DMS53 (cell line): ENCODE data around the gene PLA2R1.
"Not testable (repeated sequence)": the region's sequence is repeated elsewhere in the genome, so short reads cannot be mapped to it uniquely, and the experiment has no call there.

ENCODE experiments used
- DNase-seq: peaks from one replicate; lab custom pipeline; 2025; lab: John Stamatoyannopoulos, UW

PLA2R1 gene

GRCh38 chr2:159982842-159983785, 79.3 kb downstream of the PLA2R1 start:
- no peak for DNase-seq

GRCh38 chr2:159982270-159982669, 80.1 kb downstream of the PLA2R1 start:
- DNase-seq, result peak; percentile 17

GRCh38 chr2:159976527-159977160, 85.8 kb downstream of the PLA2R1 start:
- no peak for DNase-seq

GRCh38 chr2:159973325-159973724, 89.1 kb downstream of the PLA2R1 start:
- DNase-seq, result no peak

GRCh38 chr2:159971365-159972152, 90.9 kb downstream of the PLA2R1 start:
- DNase-seq, result no peak

GRCh38 chr2:159970548-159970947, 91.9 kb downstream of the PLA2R1 start:
- DNase-seq, result not testable (repeated sequence)

- peak; percentile 79 for DNase-seq
Measured at GRCh38 chr2:159968279-159968900, 94.0 kb downstream of the PLA2R1 start.

- DNase-seq, result no peak
Measured at GRCh38 chr2:159963700-159964099, 98.7 kb downstream of the PLA2R1 start.

GRCh38 chr2:159962513-159962912, 99.9 kb downstream of the PLA2R1 start:
- not testable (repeated sequence) for DNase-seq

- DNase-seq, result no peak
Measured at GRCh38 chr2:159961451-159961850, 101.0 kb downstream of the PLA2R1 start.

- peak; percentile 33 for DNase-seq
Measured at GRCh38 chr2:159961037-159961436, 101.4 kb downstream of the PLA2R1 start.

GRCh38 chr2:159960414-159960813, 102.0 kb downstream of the PLA2R1 start:
- peak; percentile 60 for DNase-seq

GRCh38 chr2:159959136-159959535, 103.3 kb downstream of the PLA2R1 start:
- DNase-seq, result no peak

- no peak for DNase-seq
Measured at GRCh38 chr2:159953136-159953823, 109.1 kb downstream of the PLA2R1 start.

GRCh38 chr2:159946326-159946999, 116.0 kb downstream of the PLA2R1 start:
- DNase-seq, result no peak

GRCh38 chr2:159944874-159945273, 117.5 kb downstream of the PLA2R1 start:
- no peak for DNase-seq

GRCh38 chr2:159942146-159942545, 120.3 kb downstream of the PLA2R1 start:
- no peak for DNase-seq

- DNase-seq, result no peak
Measured at GRCh38 chr2:159941729-159942128, 120.7 kb downstream of the PLA2R1 start.

- peak; percentile 51 for DNase-seq
Measured at GRCh38 chr2:159939946-159940345, 122.5 kb downstream of the PLA2R1 start.

GRCh38 chr2:159938395-159938794, 124.0 kb downstream of the PLA2R1 start:
- no peak for DNase-seq

GRCh38 chr2:159936471-159936870, 125.9 kb downstream of the PLA2R1 start:
- DNase-seq, result peak; percentile 65
